Hematopoietic multipotent progenitor cell treated with erythropoietin and hydrocortisone succinate and interleukin-3 and kit ligand, for 15 days (in vitro differentiated cells): ENCODE measurements around the gene MIA2.
"Not testable (repeated sequence)": the region's sequence is repeated elsewhere in the genome, so short reads cannot be mapped to it uniquely, and the experiment has no call there.

Experiments used
- DNase-seq: peaks from one replicate; pipeline ENCODE4 v3.0.0-alpha.2; 2015; ENCODE audit warnings: low spot score

MIA2 gene

GRCh38 chr14:39341126-39341525 is 107.4 kb downstream of the MIA2 start:
- DNase-seq = not testable (repeated sequence)

GRCh38 chr14:39342768-39343167 is 109.1 kb downstream of the MIA2 start:
- DNase-seq = no peak

GRCh38 chr14:39343614-39344013 is 109.9 kb downstream of the MIA2 start:
- no peak for DNase-seq

- no peak for DNase-seq
Measured at GRCh38 chr14:39350866-39351265, 117.2 kb downstream of the MIA2 start.

- DNase-seq = no peak
Measured at GRCh38 chr14:39351708-39352107, 118.0 kb downstream of the MIA2 start.

- DNase-seq = not testable (repeated sequence)
Measured at GRCh38 chr14:39359069-39359468, 125.4 kb downstream of the MIA2 start.

GRCh38 chr14:39360316-39360715 is 126.6 kb downstream of the MIA2 start:
- DNase-seq = no peak

GRCh38 chr14:39361556-39361955 is 127.8 kb downstream of the MIA2 start:
- DNase-seq = not testable (repeated sequence)

GRCh38 chr14:39364509-39364908 is 130.8 kb downstream of the MIA2 start:
- no peak for DNase-seq

- DNase-seq = no peak
Measured at GRCh38 chr14:39365354-39365753, 131.6 kb downstream of the MIA2 start.

- no peak for DNase-seq
Measured at GRCh38 chr14:39366460-39367386, 133.0 kb downstream of the MIA2 start.

- no peak for DNase-seq
Measured at GRCh38 chr14:39367387-39367751, 133.7 kb downstream of the MIA2 start.

- DNase-seq = peak; percentile 33
Measured at GRCh38 chr14:39368261-39368959, 134.7 kb downstream of the MIA2 start.

GRCh38 chr14:39369029-39369428 is 135.3 kb downstream of the MIA2 start:
- DNase-seq = no peak

- DNase-seq = no peak
Measured at GRCh38 chr14:39370415-39370814, 136.7 kb downstream of the MIA2 start.

- no peak for DNase-seq
Measured at GRCh38 chr14:39372656-39373055, 138.9 kb downstream of the MIA2 start.

GRCh38 chr14:39374851-39375250 is 141.1 kb downstream of the MIA2 start:
- DNase-seq = no peak

GRCh38 chr14:39376667-39377403 is 143.1 kb downstream of the MIA2 start:
- DNase-seq = no peak

GRCh38 chr14:39381366-39381765 is 147.7 kb downstream of the MIA2 start:
- DNase-seq = no peak

GRCh38 chr14:39382463-39382862 is 148.7 kb downstream of the MIA2 start:
- DNase-seq = no peak

GRCh38 chr14:39383026-39383660 is 149.4 kb downstream of the MIA2 start:
- no peak for DNase-seq

- DNase-seq = no peak
Measured at GRCh38 chr14:39383741-39384140, 150.0 kb downstream of the MIA2 start.
